HepG2 (cell line): ENCODE measurements around the gene SHISAL2B. TPM values are rescaled to one million over a fixed set of nuclear protein-coding genes. Genes with fewer than 3 reads are reported as not detected.
A peak's percentile ranks its signal among the peaks of the same experiment; 100 is the strongest.

Experiments used
- ATAC-seq: fragments of 200-7000 bp; cut with Tn5 transposase; 3 replicates; pipeline ENCODE4 v1.9.1; 2020; ENCODE audit warnings: mild to moderate bottlenecking, moderate library complexity
- BruUV-seq: library from RNA; stranded (reverse); fragments of 400-500 nt; replicated peaks from 2 replicates; lab custom pipeline; 2021; lab: Mats Ljungman, UMichigan
- CTCF ChIA-PET: fragments of 300-600 bp; formaldehyde crosslinking; extraction: SDS; loops from one replicate; lab custom pipeline; 2021; ENCODE audit warnings: low total read pairs, inconsistent platforms, low intra/inter-chr PET ratio; lab: Yijun Ruan, JAX
- POLR2A ChIA-PET: fragments of 350-600 bp; sonication (Branson Sonifier 250); formaldehyde crosslinking; loops from one replicate; lab custom pipeline; 2020; ENCODE audit warnings: antibody characterized with exemption, inconsistent platforms; lab: Yijun Ruan, JAX
- DNase-seq: peaks from one replicate; pipeline ENCODE4 v3.0.0-alpha.2; 2015; ENCODE audit warnings: low spot score
- FAIRE-seq: peaks from 3 replicates; lab custom pipeline; 2011; peaks lifted over from hg19 to GRCh38; lab: Jason Lieb, UNC
- H2AFZ ChIP-seq: one replicate; pipeline ENCODE4 v1.6.1; 2011; ENCODE audit warnings: low read length, inconsistent platforms
- H3K27ac ChIP-seq: fragments of 300-600 bp; 3 replicates; pipeline ENCODE4 v1.8.0; 2011; ENCODE audit warnings: mixed run types, mild to moderate bottlenecking, mixed read lengths, low read length, inconsistent platforms; ENCODE audit not compliant: insufficient read depth; ENCODE audit errors: extremely low read length
- H3K27me3 ChIP-seq, 2 experiments: fragments of 200-600 bp in 1 of 2; 2 replicates in 1 of 2; 3 replicates in 1 of 2; pipeline versions ENCODE4 v1.6.0 to v1.8.0; 2011; ENCODE audit warnings: low read length in 2 of 2, mild to moderate bottlenecking in 2 of 2, moderate library complexity in 2 of 2, inconsistent platforms in 1 of 2; ENCODE audit not compliant: insufficient read depth in 2 of 2, control insufficient read depth in 1 of 2
- H3K36me3 ChIP-seq, 2 experiments: fragments of 200-600 bp in 1 of 2; replicated peaks in 1 of 2; 2 replicates in 1 of 2; 3 replicates in 1 of 2; pipeline versions ENCODE4 v1.5.1 to v1.8.0; 2011; ENCODE audit warnings: low read length in 2 of 2, inconsistent platforms in 1 of 2; ENCODE audit not compliant: insufficient read depth in 2 of 2, control insufficient read depth in 1 of 2
- H3K4me1 ChIP-seq: 2 replicates; pipeline ENCODE4 v1.5.1; 2012; ENCODE audit warnings: low read length, inconsistent platforms; ENCODE audit not compliant: insufficient read depth
- H3K4me2 ChIP-seq: 2 replicates; pipeline ENCODE4 v1.6.0; 2011; ENCODE audit warnings: low read depth, low read length, inconsistent platforms
- H3K4me3 ChIP-seq, 3 experiments: fragments of 200-600 bp in 1 of 3; sonication (generic), shearing (Covaris generic) in 1 of 3; replicated peaks in 1 of 3; 2 replicates each; pipeline ENCODE4 v1.5.1; 2011 to 2016; ENCODE audit warnings: low read length in 3 of 3, inconsistent platforms in 2 of 3, low read depth in 2 of 3, mild to moderate bottlenecking in 2 of 3, control low read depth in 1 of 3, mixed read lengths in 1 of 3; ENCODE audit not compliant: insufficient read depth in 1 of 3
- H3K79me2 ChIP-seq: one replicate; pipeline ENCODE4 v1.6.1; 2011; ENCODE audit warnings: low read length, inconsistent platforms; ENCODE audit not compliant: insufficient read depth
- H3K9ac ChIP-seq: 2 replicates; pipeline ENCODE4 v1.6.0; 2011; ENCODE audit warnings: mild to moderate bottlenecking, low read depth, low read length, inconsistent platforms; ENCODE audit not compliant: insufficient read depth
- H3K9me3 ChIP-seq: 2 replicates; pipeline ENCODE4 v1.5.1; 2012; ENCODE audit warnings: mild to moderate bottlenecking, low read length
- H4K20me1 ChIP-seq: 2 replicates; pipeline ENCODE4 v1.6.0; 2011; ENCODE audit warnings: inconsistent platforms, mild to moderate bottlenecking, low read length, moderate library complexity; ENCODE audit not compliant: insufficient read depth
- CEBPB ChIP-seq: IDR thresholded peaks from 2 replicates; pipeline ENCODE4 v1.6.1; 2011; ENCODE audit warnings: low read depth, low read length, improper control_type of control experiment, borderline replicate concordance
- FOSL2 ChIP-seq: sonication (generic); formaldehyde crosslinking; IDR thresholded peaks from 2 replicates; pipeline ENCODE4 v1.4.0; 2020; ENCODE audit warnings: missing genetic modification reagents
- HOXA9 ChIP-seq: sonication (generic); formaldehyde crosslinking; IDR thresholded peaks from 2 replicates; pipeline ENCODE4 v1.8.1; 2022; ENCODE audit warnings: missing genetic modification reagents, mild to moderate bottlenecking, moderate library complexity, borderline replicate concordance
- IKZF4 ChIP-seq: sonication (generic); formaldehyde crosslinking; IDR thresholded peaks from 2 replicates; pipeline ENCODE4 v1.5.1; 2020; ENCODE audit warnings: borderline replicate concordance, mild to moderate bottlenecking, low read depth, missing genetic modification reagents; ENCODE audit errors: not compliant biosample characterization
- USF2 ChIP-seq, 2 experiments: sonication (generic) in 1 of 2; formaldehyde crosslinking in 1 of 2; IDR thresholded peaks; 2 replicates each; pipeline versions ENCODE4 v1.5.1 to v1.6.1; 2011 to 2020; ENCODE audit warnings: borderline replicate concordance in 1 of 2, low read depth in 1 of 2, low read length in 1 of 2, mild to moderate bottlenecking in 1 of 2, missing genetic modification reagents in 1 of 2, moderate library complexity in 1 of 2
- ZNF335 ChIP-seq: sonication (generic); formaldehyde crosslinking; IDR thresholded peaks from 2 replicates; pipeline ENCODE4 v1.4.0; 2020; ENCODE audit warnings: missing genetic modification reagents
- WGBS: methylation state at CpG from one replicate; pipeline ENCODE4 v1.1.6; 2017; ENCODE audit warnings: low lambda C conversion rate; 5-methylcytosine and 5-hydroxymethylcytosine counted together
- in situ Hi-C: cut with HindIII; loops from 2 replicates; pipeline ENCODE4 v1.10.0; 2017; ENCODE audit warnings: low pct_unique_long_range_greater_than_20kb; ENCODE audit not compliant: extremely low pct_ligation_motif_present
- intact Hi-C: fragments of 100-400 bp; cut with micrococcal nuclease; formaldehyde crosslinking; loops from one replicate; pipeline ENCODE4 v1.10.0; 2022; ENCODE audit not compliant: unreplicated experiment
- polyA plus RNA-seq, 8 experiments: library from polyadenylated mRNA; depleted of rRNA in 3 of 8; stranded (reverse) in 7 of 8; unstranded in 1 of 8; fragments of >200 nt; fragmentation: Illumina TruSeq in 4 of 8; extraction: Trizol in 4 of 8; gene quantifications; 2 replicates each; pipeline versions ENCODE4 v1.2.1 to v1.2.3, GENCODE V29; 2011 to 2016; ENCODE audit warnings: low read depth in 4 of 8, missing spikeins in 1 of 8, mixed read lengths in 1 of 8; ENCODE audit not compliant: insufficient read depth in 1 of 8
- total RNA-seq, 5 experiments: library from RNA; depleted of rRNA; stranded (reverse); fragments of >200 nt; fragmentation: Illumina TruSeq; extraction: Trizol; gene quantifications; 2 replicates each; pipeline ENCODE4 v1.2.3, GENCODE V29; 2016; ENCODE audit warnings: low read depth in 1 of 5
- TF ChIP-seq, protein P1 (sequence below), 2 experiments: fragments of 450-650 bp in 1 of 2; sonication (generic) in 1 of 2; formaldehyde crosslinking; IDR thresholded peaks; 2 replicates each; pipeline versions ENCODE4 v1.5.0 to v1.8.0; 2020 to 2022; ENCODE audit warnings: mild to moderate bottlenecking in 1 of 2, missing genetic modification reagents in 1 of 2
- TF ChIP-seq, protein P2 (sequence below): sonication (generic); formaldehyde crosslinking; IDR thresholded peaks from 2 replicates; pipeline ENCODE4 v1.4.0; 2020; ENCODE audit warnings: missing genetic modification reagents

The SHISAL2B gene
- total and polyA plus RNA-seq, 2 of the 13 experiments (the other 11 are each of a cell fraction or from before 2014, with no cell fraction given): not detected

DNA sequence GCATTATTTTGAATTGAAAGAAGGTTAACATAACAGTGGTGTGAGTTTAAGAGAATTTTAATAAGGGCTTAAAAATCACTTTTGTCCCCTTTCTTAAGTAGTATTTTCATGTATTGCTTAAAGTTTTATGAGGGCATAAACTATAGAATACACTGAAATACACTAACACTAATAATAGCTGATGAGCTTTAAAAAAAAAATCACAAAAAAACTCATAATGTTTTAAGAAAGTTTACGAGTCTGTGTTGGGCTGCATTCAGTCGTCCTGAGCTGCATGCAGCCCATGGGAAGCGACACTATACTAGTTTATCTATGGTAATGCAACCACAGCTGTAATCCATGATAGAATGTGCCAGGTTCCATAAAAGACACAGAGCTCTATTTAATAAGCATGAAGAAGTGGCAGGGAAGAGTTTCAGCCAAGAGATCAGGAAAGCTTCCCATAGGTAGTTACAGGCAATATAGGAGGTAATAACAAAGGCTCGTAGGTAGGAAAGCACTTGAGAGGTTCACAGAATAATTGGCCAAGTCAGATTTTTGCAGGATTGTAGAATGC lies 73.7 kb downstream of the SHISAL2B start (continued):
- TF ChIP-seq, protein P1, sequence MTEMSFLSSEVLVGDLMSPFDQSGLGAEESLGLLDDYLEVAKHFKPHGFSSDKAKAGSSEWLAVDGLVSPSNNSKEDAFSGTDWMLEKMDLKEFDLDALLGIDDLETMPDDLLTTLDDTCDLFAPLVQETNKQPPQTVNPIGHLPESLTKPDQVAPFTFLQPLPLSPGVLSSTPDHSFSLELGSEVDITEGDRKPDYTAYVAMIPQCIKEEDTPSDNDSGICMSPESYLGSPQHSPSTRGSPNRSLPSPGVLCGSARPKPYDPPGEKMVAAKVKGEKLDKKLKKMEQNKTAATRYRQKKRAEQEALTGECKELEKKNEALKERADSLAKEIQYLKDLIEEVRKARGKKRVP (CRISPR knock-in tag; IDR thresholded peaks at IDR 0.05): no peak
- TF ChIP-seq HOXA9 (CRISPR knock-in tag): no peak
- TF ChIP-seq USF2 (IDR thresholded peaks at IDR 0.05; ENCODE audit: low read depth, low read length): no peak
- no peak for TF ChIP-seq USF2 (CRISPR knock-in tag; IDR thresholded peaks at IDR 0.05; ENCODE audit: borderline replicate concordance)
- no peak for TF ChIP-seq IKZF4 (CRISPR knock-in tag)

DNA sequence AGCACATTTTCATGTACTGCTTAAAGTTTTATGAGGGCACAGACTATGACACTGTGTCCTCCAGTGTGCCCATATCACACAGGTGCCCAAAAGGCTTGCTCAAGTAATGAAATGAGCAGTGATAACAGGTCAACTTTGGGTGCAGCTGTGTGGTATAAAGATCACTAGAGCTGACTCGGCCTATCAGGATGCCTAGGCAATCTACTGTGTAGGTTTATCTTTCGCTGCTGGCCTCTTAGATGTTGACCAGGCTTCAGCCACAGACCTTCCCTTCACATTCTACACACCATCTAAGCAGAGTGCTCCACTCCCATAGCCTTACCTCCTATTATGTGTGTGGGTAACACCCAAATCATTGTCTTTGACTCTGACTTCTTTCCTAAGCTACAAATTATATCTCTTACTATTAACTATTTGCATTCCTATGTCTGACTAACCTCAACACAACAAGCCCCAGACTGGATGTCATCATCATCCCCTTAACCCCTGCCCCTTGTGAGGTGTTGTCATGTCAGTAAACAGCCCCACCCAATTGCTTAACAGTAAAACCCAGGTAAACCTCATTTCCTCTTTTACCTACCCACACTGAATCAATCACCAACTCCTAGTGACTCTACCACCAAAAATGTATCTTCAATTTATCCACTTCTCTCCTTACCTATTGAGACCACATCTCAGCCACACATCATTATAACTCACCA lies 75.7 kb downstream of the SHISAL2B start:
- DNase-seq: peak; percentile 30
- no TSS peak for BruUV-seq
- Histone ChIP-seq H3K4me1 (peaks cover 35% of the 10 kb centered on the region), H3K27me3 (no peaks in the 10 kb centered on the region; a peak in 1 of 5 replicates), H3K4me3 (no peak overlapping the region; a peak in 1 of 6 replicates), H3K9ac (no peak overlapping the region), H3K36me3 (peaks cover 0 to 31% of the 10 kb centered on the region in 2 experiments; a peak in 3 of 5 replicates), H3K79me2 (peaks cover 58% of the 10 kb centered on the region), H3K9me3 (no peaks in the 10 kb centered on the region), H3K4me2 (peak overlapping the region; percentile 93), H2AFZ (no peak overlapping the region), H3K27ac (no peak overlapping the region), H4K20me1 (no peaks in the 10 kb centered on the region)
- no peak for FAIRE-seq
- in situ Hi-C loops: no loop called here
- ATAC-seq: no peak
- ChIA-PET CTCF (no interaction called here), POLR2A (no interaction called here)
- intact Hi-C loops: loop anchor here (5.0 kb wide), 1 partner anchor 129 kb away; no protein-coding TSS in a partner anchor
- 86% methylated on average over 2 of the region's 2 CpGs for WGBS
- TF ChIP-seq, protein P2, sequence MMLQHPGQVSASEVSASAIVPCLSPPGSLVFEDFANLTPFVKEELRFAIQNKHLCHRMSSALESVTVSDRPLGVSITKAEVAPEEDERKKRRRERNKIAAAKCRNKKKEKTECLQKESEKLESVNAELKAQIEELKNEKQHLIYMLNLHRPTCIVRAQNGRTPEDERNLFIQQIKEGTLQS: no peak
- TF ChIP-seq ZNF335 (CRISPR knock-in tag): no peak
- TF ChIP-seq, protein P1 (CRISPR knock-in tag; IDR thresholded peaks at IDR 0.05): peak in 1 of 2 experiments; percentile 39; a peak in 1 of 4 replicates
- 0 out of 2 replicates have a peak, but pooled peaks have one; percentile 14 for TF ChIP-seq CEBPB
- TF ChIP-seq FOSL2 (CRISPR knock-in tag): 0 out of 2 replicates have a peak, but pooled peaks have one; percentile 24
